Measurements from ENCODE around the gene EBF4. TPM values are rescaled to one million over a fixed set of nuclear protein-coding genes. Genes with fewer than 3 reads are reported as not detected.

Gene EBF4
- total RNA-seq, 1 donor from 2014 or later = 8.9 TPM

DNA sequence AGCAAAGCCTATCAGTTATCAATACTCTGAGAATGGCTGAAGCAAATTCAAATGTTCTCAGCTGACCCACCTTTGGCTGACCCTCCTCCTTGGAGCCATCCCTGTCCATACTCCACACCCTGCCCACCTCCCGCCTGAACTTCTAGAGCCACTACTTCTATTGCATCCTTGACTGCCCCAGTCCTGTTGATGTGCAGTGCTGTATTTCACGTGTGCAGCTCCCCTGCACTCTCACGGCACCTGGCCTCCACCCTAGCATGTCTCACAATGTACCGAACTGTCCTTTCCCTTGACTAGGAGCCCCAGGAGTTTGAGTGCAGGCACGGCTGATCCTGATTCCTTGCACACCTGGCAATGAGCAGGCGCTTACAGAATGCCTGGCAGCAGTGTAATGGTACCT lies 100.9 kb downstream of the EBF4 start:
- no peak for ATAC-seq
- no peak for DNase-seq (ENCODE audit: low spot score)

DNA sequence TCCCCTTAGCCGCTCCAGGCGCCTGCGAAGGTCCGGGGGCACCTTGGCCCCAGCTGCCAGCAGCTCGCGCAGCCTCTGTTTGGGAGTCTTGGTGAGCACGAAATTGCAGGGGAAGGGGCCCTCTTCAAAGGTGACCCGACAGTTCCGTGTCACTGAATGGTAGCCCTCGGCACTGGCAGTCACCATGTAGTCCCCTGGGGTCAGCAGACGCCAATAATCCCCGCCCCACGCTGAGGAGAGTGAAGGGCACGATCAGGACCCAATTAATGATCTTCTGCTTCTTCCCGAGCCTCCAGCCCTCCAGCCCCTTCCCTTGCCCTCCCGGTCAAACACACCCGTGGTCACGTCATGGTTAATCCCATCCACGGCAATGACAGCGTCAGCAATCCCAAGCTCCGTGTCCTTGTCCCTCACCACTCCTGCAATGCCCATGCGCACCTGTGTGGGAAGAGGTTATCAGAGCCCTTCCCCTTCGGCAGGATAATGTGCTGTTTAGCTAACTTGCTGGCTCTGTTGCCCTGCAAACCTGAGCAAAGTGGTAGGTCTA lies 101.7 kb downstream of the EBF4 start:
- no peak for ATAC-seq
- no peak for DNase-seq (ENCODE audit: low spot score)

DNA sequence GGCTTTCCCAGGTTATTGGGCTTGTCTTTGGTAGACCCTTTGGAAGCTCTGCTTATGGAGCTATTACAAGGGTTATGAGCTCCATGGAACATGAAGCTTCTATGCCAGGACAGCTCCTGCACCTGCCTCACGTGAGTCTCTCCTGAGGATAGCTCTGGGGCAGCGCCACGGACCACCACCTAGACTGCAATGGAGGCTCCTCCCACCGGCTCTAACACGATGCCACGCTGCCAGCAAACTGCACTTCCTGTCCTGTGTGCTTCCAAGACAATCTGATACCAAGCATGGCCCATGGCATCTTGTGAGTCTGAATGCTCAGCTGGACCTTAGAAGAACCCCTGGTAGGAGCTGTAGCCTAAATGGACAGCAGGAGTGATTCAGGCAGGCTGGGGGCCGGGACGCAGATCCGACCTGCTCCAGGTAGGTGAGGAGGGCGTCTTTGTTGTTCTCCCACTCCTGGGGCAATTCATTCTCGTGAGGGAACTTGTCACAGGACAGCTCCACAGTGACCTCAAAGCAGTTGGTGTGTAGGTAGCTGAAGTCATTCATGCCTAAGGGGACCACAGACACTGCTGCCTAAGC lies 102.4 kb downstream of the EBF4 start:
- ATAC-seq = no peak
- DNase-seq (ENCODE audit: low spot score) = no peak

DNA sequence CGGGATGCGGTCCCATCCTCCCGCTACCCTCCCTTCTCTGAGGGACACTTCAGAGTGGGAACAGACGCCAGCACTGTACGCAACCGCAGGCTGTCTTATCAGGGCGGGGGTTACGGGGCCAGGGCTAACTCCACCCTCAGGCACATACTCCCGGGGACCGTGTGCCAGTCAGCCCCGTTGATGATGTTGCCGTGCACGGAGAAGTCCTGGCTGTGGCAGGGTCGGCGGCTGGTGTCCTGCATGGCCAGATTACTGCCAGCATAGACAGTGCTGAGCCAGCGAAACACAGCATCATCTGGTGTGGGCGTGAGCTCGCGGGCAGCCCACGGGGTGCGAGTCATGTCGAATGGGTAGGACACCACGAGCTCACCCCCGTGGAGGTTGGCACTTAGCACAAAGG lies 102.9 kb downstream of the EBF4 start:
- ATAC-seq = no peak
- no peak for DNase-seq (ENCODE audit: low spot score)

DNA sequence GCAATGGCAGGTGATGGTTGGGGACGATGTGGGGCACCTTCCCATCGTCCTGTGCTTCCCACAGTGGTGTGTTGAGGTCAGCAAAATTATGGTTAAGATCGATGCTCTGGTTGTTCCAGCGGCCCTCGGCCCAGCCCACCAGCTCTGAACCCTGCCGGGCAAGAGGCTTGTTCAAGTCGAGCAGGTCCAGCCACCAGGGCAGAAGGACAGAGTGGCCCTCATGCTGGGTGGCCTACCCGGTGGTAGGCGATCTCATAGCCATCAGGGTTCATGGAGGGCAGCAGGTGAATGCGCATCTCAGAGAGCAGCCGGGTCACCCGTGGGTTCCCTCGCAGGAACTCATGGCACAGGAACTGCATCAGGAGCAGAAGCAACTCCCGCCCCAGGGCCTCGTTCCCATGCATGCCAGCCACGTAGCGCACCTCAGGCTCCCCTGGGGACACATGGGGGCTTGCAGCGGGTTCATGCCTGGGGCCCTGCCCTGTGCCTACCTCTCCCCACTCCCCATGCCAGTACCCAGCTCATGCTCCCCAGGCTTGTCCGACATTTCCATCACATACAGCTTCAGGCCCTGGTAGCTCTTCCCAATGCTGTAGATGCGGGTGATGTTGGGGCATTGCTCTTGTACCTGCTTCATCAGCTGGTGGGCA lies 103.6 kb downstream of the EBF4 start:
- no peak for DNase-seq (ENCODE audit: low spot score)
- no peak for ATAC-seq

DNA sequence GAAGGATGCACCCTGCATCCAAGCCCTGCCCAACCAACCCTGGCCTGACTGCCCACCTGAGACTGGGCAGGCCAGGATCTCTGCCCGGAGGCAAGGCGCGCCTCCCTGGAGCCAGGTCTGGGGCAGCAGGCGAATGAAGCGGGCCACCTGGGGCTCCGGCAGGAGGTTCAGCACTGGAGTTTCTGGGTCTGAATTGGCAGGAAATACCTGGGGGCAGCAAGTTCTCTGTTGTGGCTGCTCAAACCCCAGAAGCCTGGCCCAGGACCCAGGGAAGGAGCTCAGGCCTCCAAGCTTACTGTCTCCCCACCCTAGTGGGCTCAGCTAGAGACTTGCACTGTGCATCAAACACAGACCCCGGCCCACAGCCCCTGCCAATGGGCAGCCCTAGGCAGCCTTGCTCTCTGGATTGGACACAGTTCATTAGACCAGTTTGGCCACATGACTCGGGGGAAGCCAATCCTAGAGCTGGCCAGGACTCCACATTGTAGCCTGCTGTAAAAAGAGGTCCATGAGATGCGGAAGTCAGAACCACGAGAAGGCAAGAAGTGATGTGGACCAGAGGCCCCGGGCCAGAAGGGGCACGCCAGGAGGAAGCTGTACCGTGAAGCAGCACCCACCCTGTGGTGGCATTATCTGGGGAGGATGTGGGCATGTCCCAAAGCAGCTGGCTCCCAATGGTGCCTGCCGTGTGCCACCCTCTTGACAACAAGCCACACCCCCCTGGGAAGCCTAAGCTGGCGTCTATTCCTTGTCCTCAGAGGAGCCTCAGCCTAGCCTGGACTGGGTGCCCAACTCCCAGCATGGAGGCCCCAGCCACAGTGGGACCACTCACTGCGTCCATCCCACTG lies 104.8 kb downstream of the EBF4 start:
- no peak for ATAC-seq

DNA sequence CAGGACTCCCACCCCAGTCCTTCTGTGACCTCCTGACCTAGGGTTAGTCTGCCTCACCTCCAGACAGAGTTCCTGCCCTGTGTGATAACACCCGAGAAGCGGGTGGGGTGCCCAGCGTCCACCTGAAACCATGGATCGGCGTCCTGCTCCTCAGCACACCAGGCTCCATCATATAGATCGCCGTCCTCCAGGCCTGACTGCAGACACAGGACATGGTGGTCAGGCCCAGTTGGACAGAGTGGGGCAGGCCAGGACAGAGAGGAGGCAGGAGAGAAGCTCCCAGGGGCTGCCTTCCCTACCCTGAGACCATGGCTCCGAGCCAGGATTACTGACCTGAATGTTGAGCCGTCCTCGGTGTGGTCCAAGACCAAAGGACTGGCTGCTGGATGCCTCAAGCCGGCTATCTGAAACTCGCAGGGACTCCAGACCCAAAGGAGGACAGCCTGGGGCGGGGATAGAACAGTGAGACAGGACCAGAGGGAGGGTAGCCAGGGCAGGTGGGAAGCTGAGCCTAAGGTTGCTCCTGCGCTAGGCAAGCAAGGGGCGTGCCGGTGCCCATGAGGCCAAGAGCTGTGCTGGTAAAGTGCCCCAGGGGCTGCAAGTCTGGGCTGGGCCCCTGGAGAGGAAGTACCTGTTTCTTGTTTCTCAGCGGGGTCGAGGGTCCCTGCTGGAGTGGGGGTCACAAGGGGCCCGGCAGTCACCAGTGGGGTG lies 105.7 kb downstream of the EBF4 start:
- ATAC-seq = no peak
- DNase-seq (ENCODE audit: low spot score) = no peak

More for the DNA sequence above, 104.8 kb downstream of the EBF4 start:
- no peak for DNase-seq (ENCODE audit: low spot score)

DNA sequence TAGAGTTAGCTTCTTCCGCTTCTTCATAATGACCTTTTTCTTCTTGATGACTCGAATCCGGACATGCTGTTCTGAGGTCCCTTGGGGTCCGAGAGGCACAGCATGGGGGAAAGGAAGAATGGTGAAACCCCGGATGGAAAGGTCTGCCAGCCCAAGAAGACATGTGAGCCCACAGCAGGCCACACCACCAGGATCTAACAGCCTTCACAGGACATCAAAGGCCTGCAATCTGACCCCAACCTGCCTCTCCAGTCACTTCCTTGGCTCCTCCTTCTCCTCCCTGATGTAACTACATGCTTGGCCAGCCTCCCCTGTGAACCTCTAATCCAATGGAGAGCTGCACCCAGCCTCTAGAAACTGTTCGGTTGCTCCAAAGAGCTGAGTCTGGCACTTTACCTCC lies 106.2 kb downstream of the EBF4 start:
- no peak for ATAC-seq
- DNase-seq (ENCODE audit: low spot score) = no peak

DNA sequence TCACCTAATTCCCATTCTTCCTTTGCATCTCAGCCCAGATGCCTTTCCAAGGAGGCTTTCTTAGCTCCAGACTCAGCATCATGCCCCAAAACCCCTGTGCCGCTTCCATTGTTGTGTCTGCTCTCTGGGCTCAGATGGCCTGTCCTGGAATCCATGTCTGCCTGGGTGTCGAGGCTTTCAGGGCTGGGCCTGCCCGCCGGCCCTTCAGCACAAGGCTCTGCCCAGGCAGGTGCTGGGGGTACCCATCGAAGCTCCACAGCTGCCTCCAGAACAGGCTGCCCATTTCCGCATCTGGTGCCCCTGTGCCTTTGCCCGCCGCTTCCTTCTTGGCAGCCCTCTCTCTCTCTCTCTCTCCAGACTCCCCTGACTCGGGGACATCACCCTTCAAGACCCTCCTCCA lies 106.7 kb downstream of the EBF4 start:
- no peak for ATAC-seq
- no peak for DNase-seq (ENCODE audit: low spot score)

DNA sequence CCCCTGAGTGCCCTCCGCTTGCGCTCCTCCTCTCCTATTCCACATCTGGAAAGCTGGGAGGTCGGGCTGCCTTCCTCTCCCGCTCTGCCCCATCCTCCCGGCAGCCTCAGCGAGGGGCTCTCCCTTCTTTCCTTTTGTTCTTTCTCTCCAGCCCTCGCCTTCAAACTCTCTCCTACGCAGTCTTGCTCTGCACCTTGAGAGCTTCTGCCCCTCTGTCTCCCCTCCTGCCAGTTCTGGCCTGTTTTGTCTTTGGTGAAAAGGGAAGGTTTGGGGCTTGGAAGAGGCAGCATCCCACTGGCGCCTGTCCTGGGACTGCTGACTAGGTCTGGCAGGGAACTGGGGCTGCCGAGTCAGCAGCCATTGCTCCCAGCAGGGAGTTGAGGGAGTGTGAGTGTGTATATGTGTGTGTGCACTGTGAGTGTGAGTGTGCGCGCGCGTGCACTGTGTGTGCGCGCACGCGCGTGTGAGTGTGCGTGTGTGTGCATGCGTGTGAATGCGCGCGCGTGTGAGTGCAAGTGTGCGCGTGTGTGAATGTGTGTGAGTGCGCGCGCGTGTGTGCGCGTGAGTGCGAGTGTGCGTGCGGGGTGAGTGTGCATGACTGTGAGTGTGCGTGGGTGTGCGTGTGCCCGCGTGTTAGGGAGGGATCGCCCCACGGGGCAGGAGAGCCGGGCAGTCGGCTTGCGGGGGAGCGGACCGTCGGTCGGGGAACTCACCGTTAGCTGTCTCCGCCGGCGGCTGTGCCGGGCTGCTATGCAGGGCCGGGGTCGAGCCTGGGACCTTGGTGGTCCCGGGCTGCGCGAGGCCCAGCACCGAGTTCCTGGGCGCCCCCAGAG lies 107.3 kb downstream of the EBF4 start:
- no peak for DNase-seq (ENCODE audit: low spot score)
- no peak for ATAC-seq

DNA sequence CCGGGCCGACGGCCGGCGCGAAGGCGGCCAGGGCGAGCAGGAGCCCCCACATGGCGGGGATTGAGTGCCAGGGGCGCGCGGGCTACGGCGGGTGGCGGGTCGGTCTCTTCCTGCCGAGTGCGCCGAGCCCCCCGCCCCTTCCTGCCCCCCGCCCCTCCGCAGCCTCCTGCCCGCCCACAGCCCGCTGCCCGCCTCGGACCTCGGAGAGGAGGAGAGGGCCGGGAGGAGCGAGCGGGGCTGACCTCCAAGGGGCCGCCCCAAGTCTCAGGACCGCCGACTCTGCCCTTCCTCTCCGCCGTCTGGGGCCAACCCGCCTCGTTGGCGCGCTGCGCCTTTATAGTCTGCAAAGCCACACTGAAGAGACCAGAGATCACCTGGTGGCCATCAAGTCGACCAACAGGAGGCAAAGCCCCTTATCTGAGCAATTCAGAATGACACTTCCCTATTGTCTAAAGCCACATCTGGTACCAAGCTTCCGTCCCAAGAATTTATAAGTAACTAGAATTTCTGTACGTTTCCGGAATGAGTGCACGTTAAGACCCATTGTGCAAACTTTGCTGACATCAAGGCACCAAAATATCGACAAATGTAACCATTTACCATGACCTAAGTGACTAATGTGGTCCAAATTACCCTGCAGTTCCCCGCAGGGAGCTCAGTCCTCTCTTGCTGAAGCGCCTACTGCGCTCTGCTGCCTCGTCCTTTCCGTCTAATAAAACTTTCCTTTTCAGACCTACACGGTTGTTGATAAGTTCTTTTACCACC lies 108.1 kb downstream of the EBF4 start, which contains the start of gene CPXM1:
CPXM1 (minus strand) TSS at position 107 of the 765 bp plus-strand sequence; CDS start at position 52, 55 bp downstream.
- DNase-seq (ENCODE audit: low spot score) = no peak
- ATAC-seq = no peak

DNA sequence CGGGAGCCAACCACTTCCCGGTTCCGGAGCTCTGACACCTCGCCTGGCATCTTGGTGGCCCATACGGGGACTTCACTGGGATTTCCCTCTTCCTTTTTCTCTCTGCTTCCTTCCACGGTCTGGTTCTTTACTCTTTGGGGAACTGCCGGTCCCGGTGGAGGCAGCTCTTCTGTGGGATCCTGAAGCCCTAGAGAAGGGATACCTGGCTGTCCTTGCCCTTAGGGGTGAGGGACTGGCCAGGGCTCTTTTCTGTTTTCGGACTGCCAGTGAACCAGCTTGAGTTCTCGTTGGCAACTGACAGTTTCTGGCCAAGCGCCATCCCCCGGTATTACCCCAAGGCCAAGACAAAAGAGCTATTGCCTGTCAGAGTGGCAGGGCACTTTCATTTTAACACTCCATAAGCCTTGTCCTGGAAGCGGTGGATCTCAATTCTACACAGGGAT lies 108.7 kb downstream of the EBF4 start:
- no peak for DNase-seq (ENCODE audit: low spot score)
- no peak for ATAC-seq

DNA sequence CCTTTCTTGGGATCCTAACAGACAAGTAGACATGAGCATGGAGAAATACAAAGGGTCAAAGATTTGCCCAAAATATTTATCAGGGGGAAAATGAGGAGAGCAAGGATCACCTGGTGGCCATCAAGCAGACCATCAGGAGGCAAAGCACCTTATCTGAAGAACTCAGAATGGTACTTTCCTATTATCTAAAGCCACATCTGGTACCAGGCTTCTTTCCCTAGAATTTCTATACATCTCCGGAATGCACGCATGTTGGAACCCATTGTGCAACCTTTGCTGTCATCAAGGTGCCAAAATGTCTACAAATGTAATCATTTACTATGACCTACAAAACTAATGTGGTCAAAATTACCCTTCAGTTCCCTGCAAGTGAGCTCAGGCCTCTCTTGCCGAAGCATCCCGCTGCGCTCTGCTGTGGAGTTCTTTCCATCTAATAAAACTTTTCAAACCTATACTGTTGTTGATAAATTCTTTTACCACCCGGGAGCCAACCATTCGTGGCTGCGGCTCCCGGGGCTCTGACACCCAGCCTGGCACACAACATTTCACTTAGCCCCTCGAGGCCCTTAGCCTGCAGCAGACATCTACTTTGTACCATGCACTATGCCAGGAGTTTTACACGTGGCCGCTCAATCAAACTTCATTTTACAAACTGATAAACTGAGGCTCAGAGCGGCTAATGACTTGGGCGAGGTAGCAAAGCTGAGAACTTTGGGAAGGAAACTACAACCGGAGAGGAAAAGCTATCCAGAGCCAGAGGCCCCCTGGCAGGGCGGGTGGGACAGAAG lies 111.7 kb downstream of the EBF4 start:
- ATAC-seq = no peak
- no peak for DNase-seq (ENCODE audit: low spot score)

DNA sequence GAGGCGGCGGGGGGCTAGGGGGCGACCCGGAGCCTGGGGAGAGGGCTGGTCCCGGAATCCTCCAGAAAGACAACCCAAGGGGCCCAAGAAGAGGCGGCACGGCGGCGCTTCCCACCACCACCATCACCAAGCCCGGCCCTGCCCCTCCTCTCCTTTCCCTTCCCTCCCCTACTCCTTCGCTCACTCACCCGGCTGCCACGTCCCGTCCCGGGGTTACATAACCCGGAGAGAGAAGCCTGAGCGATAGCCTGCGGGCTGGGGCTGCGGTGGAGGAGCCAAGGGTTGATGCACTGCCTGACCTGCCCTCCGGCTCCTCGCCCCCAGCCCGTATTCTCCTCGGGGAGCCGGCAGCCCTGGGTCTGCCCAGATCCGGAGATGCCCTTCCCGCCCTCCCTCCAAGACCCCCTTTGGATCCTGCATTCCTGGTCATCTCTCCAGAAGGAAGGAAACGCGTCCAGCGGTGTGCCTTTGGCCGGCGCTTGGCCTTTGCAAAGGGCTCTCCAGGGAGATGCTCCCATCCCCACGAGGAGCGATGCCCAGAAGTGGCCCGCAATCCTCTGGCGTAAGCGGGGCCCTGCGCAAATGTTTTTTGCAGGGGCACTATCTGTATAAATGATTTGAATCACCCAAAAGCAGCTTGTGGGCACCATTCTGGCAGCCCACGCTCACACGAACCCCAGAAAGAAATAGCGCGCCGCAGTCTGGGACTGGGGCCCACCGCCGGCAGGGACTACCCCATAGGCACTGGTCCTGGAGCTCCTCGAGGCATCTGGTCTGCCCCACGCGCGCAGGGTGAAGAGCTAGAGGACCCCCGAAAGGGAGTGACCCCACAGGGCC lies 112.5 kb downstream of the EBF4 start:
- DNase-seq (ENCODE audit: low spot score) (no peak), ATAC-seq (peak; percentile 48)

DNA sequence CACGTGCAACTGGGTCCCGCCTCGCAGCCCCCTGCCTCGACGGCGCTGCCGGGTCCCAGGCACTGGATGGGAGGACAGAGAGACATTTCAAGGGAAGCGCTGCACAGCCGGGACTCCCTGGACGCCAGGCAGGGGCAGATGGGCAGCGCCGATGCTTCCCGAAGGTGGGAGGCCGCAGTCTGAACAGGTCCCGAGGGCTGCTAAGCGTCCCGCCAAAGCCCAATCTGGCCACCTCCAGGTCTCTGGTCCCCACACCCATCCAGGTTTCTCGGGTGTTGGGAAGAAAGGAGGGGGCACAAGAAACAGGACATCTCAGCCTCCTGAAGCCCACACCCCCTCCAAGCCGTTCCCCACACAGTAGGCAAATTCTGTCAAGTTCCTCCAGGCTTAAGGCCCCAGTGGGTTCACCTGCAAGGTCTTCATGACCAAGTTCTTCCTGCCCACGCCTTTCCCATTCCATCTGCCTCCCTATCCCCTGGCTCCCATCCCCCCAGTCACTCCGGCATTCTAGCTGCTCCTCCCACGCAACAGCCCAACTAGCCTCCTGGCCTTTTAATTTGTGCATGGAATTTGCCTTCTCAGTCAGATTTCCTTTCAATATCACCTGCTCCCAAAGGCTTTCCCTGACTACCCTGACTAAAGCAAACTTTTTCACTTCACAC lies 113.2 kb downstream of the EBF4 start:
- DNase-seq (ENCODE audit: low spot score) (no peak), ATAC-seq (peak; percentile 46)

DNA sequence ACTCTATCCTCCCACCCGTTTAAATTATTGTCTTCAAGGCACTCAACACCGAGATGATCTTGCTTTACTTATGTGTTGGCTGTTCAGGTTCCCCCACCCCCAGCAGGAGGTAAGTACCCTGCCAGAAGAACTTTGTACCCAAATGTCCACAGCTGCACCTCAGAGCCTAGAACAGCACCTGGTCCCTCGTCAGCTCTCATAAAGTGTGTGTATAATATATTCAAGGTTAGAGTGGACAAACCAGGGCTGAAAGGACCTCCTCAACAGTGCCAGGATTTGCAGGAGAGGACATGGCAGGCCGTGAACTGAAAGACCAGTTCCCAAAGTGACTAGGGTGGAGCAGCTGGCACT lies 113.7 kb downstream of the EBF4 start:
- peak; percentile 74 for ATAC-seq
- DNase-seq (ENCODE audit: low spot score) = no peak

DNA sequence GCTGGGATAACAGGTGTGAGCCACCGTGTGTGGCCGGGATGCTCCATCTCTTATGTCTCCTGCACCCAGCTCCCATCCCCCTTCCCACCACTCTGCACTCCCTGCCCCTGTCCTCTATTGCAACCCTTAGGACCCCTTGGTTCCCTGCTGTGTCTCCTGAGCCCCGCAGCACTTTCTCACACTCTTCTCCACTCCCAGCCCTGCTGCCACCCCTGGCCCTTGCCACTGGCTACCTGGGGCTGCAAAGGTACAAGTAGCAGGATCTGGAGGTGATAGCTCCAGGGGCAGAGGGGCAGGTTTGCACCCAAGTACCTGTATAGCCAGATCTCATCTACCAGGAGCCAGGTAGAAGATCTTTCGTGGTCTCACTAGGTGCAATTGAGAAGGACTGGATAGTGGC lies 114.4 kb downstream of the EBF4 start:
- ATAC-seq (no peak), DNase-seq (ENCODE audit: low spot score) (no peak)
